Adrenal gland (tissue), 5 donors: ENCODE data around the gene HS3ST1.

Experiments used
- CTCF ChIP-seq, 6 experiments: fragments of 450-650 bp in 4 of 6; fragments of 200-600 bp in 2 of 6; sonication (generic) in 1 of 6; IDR thresholded peaks; 1 replicate in 5 of 6; 2 replicates in 1 of 6; pipeline versions ENCODE4 v1.5.1 to v1.8.0; 2016 to 2021; ENCODE audit warnings: antibody characterized with exemption in 6 of 6, mild to moderate bottlenecking in 2 of 6, moderate library complexity in 1 of 6
- POLR2A ChIP-seq, 2 donors: fragments of 450-650 bp; IDR thresholded peaks; one replicate each; pipeline ENCODE4 v1.6.1; 2017; ENCODE audit warnings: antibody characterized with exemption in 2 of 2, mild to moderate bottlenecking in 2 of 2, moderate library complexity in 1 of 2
- donor health status: DM: no; HTN: no; CAD: no.

GRCh38 chr4:11423465-11423864 lies 5.2 kb downstream of the HS3ST1 start:
- TF ChIP-seq CTCF (IDR thresholded peaks at IDR 0.05) (no peak), POLR2A (IDR thresholded peaks at IDR 0.05) (no peak)
